Measurements from ENCODE around the gene EVA1A. TPM values are rescaled to one million over a fixed set of nuclear protein-coding genes. Genes with fewer than 3 reads are reported as not detected.

EVA1A gene
- total RNA-seq, 2 experiments from 2014 or later = not detected

GRCh38 chr2:75541430-75541829 is 19.3 kb downstream of the EVA1A start:
- no peak for DNase-seq (ENCODE audit: low spot score)
- ChIA-PET CTCF (ENCODE audit: unreplicated experiment) (no interaction called here), POLR2A (no interaction called here)
- Histone ChIP-seq H3K9me2 (ENCODE audit: insufficient read depth, low read length) (no peaks in the 10 kb centered on the region), H2AFZ (ENCODE audit: low read length) (no peak overlapping the region), H3K36me3 (ENCODE audit: insufficient read depth, low read length) (no peaks in the 10 kb centered on the region), H3K79me2 (ENCODE audit: insufficient read depth, low read depth, low read length) (no peaks in the 10 kb centered on the region), H3K9me3 (ENCODE audit: low read length) (no peaks in the 10 kb centered on the region), H3K4me3 (ENCODE audit: low read depth, low read length, poor library complexity, severe bottlenecking) (no peak overlapping the region), H3K27ac (ENCODE audit: low read depth, low read length, poor library complexity, severe bottlenecking) (no peak overlapping the region), H3K4me2 (ENCODE audit: low read length) (no peak overlapping the region), H3K4me1 (ENCODE audit: insufficient read depth, low read length, poor library complexity, severe bottlenecking) (no peaks in the 10 kb centered on the region), H4K20me1 (ENCODE audit: insufficient read depth, low read length) (no peaks in the 10 kb centered on the region)
- no peak for TF ChIP-seq EZH2phosphoT487 (IDR thresholded peaks at IDR 0.05; ENCODE audit: borderline replicate concordance, low read depth, low read length)
- TF ChIP-seq, protein P1, sequence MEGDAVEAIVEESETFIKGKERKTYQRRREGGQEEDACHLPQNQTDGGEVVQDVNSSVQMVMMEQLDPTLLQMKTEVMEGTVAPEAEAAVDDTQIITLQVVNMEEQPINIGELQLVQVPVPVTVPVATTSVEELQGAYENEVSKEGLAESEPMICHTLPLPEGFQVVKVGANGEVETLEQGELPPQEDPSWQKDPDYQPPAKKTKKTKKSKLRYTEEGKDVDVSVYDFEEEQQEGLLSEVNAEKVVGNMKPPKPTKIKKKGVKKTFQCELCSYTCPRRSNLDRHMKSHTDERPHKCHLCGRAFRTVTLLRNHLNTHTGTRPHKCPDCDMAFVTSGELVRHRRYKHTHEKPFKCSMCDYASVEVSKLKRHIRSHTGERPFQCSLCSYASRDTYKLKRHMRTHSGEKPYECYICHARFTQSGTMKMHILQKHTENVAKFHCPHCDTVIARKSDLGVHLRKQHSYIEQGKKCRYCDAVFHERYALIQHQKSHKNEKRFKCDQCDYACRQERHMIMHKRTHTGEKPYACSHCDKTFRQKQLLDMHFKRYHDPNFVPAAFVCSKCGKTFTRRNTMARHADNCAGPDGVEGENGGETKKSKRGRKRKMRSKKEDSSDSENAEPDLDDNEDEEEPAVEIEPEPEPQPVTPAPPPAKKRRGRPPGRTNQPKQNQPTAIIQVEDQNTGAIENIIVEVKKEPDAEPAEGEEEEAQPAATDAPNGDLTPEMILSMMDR (conservative IDR thresholded peaks at IDR 0.05; ENCODE audit: low read length) = no peak
- no TSS peak for BruUV-seq (replicated peaks)
- intact Hi-C loops (cut with micrococcal nuclease; ENCODE audit: unreplicated experiment) = no loop called here

DNA sequence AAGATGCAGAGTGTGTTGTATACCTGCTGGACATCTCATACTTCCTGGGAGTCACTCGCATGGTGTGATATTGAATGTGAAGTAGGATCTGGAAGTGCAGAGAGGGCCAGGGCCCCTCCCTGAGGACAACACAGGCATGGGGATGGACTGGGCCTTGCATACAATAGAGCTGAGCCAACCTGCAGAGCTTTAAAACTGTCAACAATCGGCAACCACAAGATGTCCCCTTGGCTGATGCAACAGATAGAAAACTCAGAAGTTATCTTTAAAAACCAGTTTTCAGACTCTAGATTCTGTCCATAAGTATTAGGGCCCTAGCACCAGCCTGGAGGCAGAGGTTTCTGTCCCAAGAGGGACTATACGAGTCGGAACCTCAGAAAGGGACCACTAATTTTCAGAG is 19.7 kb downstream of the EVA1A start:
- Histone ChIP-seq H3K4me1 (ENCODE audit: insufficient read depth, low read length, poor library complexity, severe bottlenecking) (no peaks in the 10 kb centered on the region), H3K79me2 (ENCODE audit: insufficient read depth, low read depth, low read length) (no peaks in the 10 kb centered on the region), H3K27ac (ENCODE audit: low read depth, low read length, poor library complexity, severe bottlenecking) (no peak overlapping the region), H4K20me1 (ENCODE audit: insufficient read depth, low read length) (no peaks in the 10 kb centered on the region), H2AFZ (ENCODE audit: low read length) (no peak overlapping the region), H3K36me3 (ENCODE audit: insufficient read depth, low read length) (no peaks in the 10 kb centered on the region), H3K9me2 (ENCODE audit: insufficient read depth, low read length) (no peaks in the 10 kb centered on the region), H3K4me2 (ENCODE audit: low read length) (no peak overlapping the region), H3K4me3 (ENCODE audit: low read depth, low read length, poor library complexity, severe bottlenecking) (no peak overlapping the region), H3K9me3 (ENCODE audit: low read length) (no peaks in the 10 kb centered on the region)
- intact Hi-C loops (cut with micrococcal nuclease; ENCODE audit: unreplicated experiment) = no loop called here
- TF ChIP-seq EZH2phosphoT487 (IDR thresholded peaks at IDR 0.05; ENCODE audit: borderline replicate concordance, low read depth, low read length) = no peak
- TF ChIP-seq, protein P1 (conservative IDR thresholded peaks at IDR 0.05; ENCODE audit: low read length) = no peak
- BruUV-seq (replicated peaks) = no TSS peak
- DNase-seq (ENCODE audit: low spot score) = no peak
- ChIA-PET CTCF (ENCODE audit: unreplicated experiment) (no interaction called here), POLR2A (interaction anchor here (0.6 kb wide), 1 partner anchor 445 kb away, joined by 3 read pairs; no protein-coding TSS in a partner anchor)

DNA sequence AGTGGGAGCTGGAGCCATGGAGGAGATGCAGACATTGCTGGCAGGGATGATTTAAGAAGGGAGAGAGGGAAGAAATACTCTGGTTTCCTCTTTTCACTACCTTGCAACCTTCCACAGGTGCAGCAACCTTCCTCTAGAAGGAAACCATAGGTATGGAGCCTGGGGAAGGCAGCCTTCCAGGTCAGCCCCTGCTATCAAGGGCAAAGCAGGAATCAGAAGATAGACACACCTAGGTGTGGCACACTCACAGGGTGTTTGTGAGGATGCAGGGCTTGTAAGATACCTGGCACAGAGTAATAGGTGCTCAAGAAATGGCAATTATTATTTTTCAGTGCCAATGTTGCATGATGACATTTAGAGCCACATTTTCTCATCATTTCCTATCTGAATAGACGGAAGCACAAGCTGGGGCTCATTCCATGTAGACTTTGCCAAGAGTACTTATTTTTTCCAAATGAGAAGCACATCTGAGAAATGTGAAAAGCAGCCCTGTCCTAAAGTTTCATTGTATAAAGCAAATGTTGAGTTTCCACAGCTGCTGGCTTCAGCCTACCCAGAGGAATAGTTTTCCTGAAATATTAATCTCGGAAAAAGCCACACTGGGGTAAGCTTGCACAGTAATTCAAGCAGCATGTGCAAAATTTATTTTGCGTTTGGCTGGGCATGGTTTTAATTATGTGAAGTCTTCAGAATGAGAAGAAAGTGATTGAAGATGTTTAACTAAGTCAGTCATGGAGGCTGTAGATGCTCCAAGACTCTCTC is 20.6 kb downstream of the EVA1A start:
- TF ChIP-seq, protein P1 (conservative IDR thresholded peaks at IDR 0.05; ENCODE audit: low read length) = no peak
- TF ChIP-seq EZH2phosphoT487 (IDR thresholded peaks at IDR 0.05; ENCODE audit: borderline replicate concordance, low read depth, low read length) = no peak
- POLR2A ChIA-PET = interaction anchor here (0.6 kb wide), 1 partner anchor 445 kb away, joined by 3 read pairs; no protein-coding TSS in a partner anchor
- Histone ChIP-seq H3K4me3 (ENCODE audit: low read depth, low read length, poor library complexity, severe bottlenecking) (no peak overlapping the region), H3K4me1 (ENCODE audit: insufficient read depth, low read length, poor library complexity, severe bottlenecking) (no peaks in the 10 kb centered on the region), H3K9me2 (ENCODE audit: insufficient read depth, low read length) (no peaks in the 10 kb centered on the region), H3K36me3 (ENCODE audit: insufficient read depth, low read length) (no peaks in the 10 kb centered on the region), H3K79me2 (ENCODE audit: insufficient read depth, low read depth, low read length) (no peaks in the 10 kb centered on the region), H3K27ac (ENCODE audit: low read depth, low read length, poor library complexity, severe bottlenecking) (no peak overlapping the region), H2AFZ (ENCODE audit: low read length) (no peak overlapping the region), H4K20me1 (ENCODE audit: insufficient read depth, low read length) (no peaks in the 10 kb centered on the region), H3K9me3 (ENCODE audit: low read length) (no peaks in the 10 kb centered on the region), H3K4me2 (ENCODE audit: low read length) (no peak overlapping the region)
- CTCF ChIA-PET (ENCODE audit: unreplicated experiment) = no interaction called here
- intact Hi-C loops (cut with micrococcal nuclease; ENCODE audit: unreplicated experiment) = no loop called here
- DNase-seq (ENCODE audit: low spot score) = no peak
- BruUV-seq (replicated peaks) = no TSS peak
